HepG2 (cell line): ENCODE data around the gene PHYHIPL. TPM values are rescaled to one million over a fixed set of nuclear protein-coding genes. Genes with fewer than 3 reads are reported as not detected.

Experiments
- AGO1 ChIP-seq: fragments of 200-400 bp; formaldehyde crosslinking; IDR thresholded peaks from 2 replicates; pipeline ENCODE4 v1.6.1; 2017; ENCODE audit warnings: mild to moderate bottlenecking, low read depth, low read length, moderate library complexity; ENCODE audit not compliant: poor library complexity, severe bottlenecking
- ELF3 ChIP-seq: IDR thresholded peaks from 2 replicates; pipeline ENCODE4 v1.6.1; 2016; ENCODE audit warnings: missing genetic modification reagents, missing compliant biosample characterization
- ELF4 ChIP-seq: sonication (generic); formaldehyde crosslinking; IDR thresholded peaks from 2 replicates; pipeline ENCODE4 v1.5.0; 2020; ENCODE audit warnings: missing genetic modification reagents, mild to moderate bottlenecking, moderate library complexity, borderline replicate concordance
- FOXC1 ChIP-seq: sonication (generic); formaldehyde crosslinking; IDR thresholded peaks from 2 replicates; pipeline ENCODE4 v1.8.0; 2022; ENCODE audit warnings: mild to moderate bottlenecking, missing genetic modification reagents, borderline replicate concordance
- FOXP1 ChIP-seq, 2 experiments: fragments of 450-650 bp in 1 of 2; IDR thresholded peaks; 2 replicates each; pipeline ENCODE4 v1.6.1; 2017 to 2018; ENCODE audit warnings: antibody characterized with exemption in 1 of 2
- MAFF ChIP-seq: IDR thresholded peaks from 2 replicates; pipeline ENCODE4 v1.6.1; 2011; ENCODE audit warnings: low read depth, low read length, improper control_type of control experiment
- SP1 ChIP-seq, 2 experiments: fragments of 450-650 bp in 1 of 2; sonication (generic) in 1 of 2; formaldehyde crosslinking in 1 of 2; IDR thresholded peaks; 2 replicates each; pipeline versions ENCODE4 v1.4.0 to v1.6.1; 2016 to 2020; ENCODE audit warnings: missing genetic modification reagents in 1 of 2
- ZBED4 ChIP-seq: sonication (generic); formaldehyde crosslinking; IDR thresholded peaks from 2 replicates; pipeline ENCODE4 v1.4.0; 2020; ENCODE audit warnings: missing genetic modification reagents, borderline replicate concordance
- ZNF264 ChIP-seq: sonication (generic); formaldehyde crosslinking; IDR thresholded peaks from 2 replicates; pipeline ENCODE4 v1.4.0; 2020; ENCODE audit warnings: missing genetic modification reagents
- ZNF281 ChIP-seq: sonication (generic); formaldehyde crosslinking; IDR thresholded peaks from 2 replicates; pipeline ENCODE4 v1.4.0; 2020; ENCODE audit warnings: missing genetic modification reagents, borderline replicate concordance
- ZNF446 ChIP-seq: sonication (generic); formaldehyde crosslinking; IDR thresholded peaks from 2 replicates; pipeline ENCODE4 v1.5.0; 2020; ENCODE audit warnings: mild to moderate bottlenecking, missing genetic modification reagents
- ZNF501 ChIP-seq: sonication (generic); formaldehyde crosslinking; IDR thresholded peaks from 2 replicates; pipeline ENCODE4 v1.5.1; 2020; ENCODE audit warnings: mild to moderate bottlenecking, moderate library complexity, missing genetic modification reagents
- ZNF563 ChIP-seq: sonication (generic); formaldehyde crosslinking; IDR thresholded peaks from 2 replicates; pipeline ENCODE4 v1.8.0; 2022; ENCODE audit warnings: mild to moderate bottlenecking, moderate library complexity, missing genetic modification reagents
- ZNF703 ChIP-seq: sonication (generic); formaldehyde crosslinking; IDR thresholded peaks from 2 replicates; pipeline ENCODE4 v1.5.1; 2020; ENCODE audit warnings: missing genetic modification reagents, mild to moderate bottlenecking, moderate library complexity, borderline replicate concordance
- ZNF784 ChIP-seq: sonication (generic); formaldehyde crosslinking; IDR thresholded peaks from 2 replicates; pipeline ENCODE4 v1.5.1; 2020; ENCODE audit warnings: missing genetic modification reagents, mild to moderate bottlenecking, borderline replicate concordance
- polyA plus RNA-seq, 8 experiments: library from polyadenylated mRNA; depleted of rRNA in 3 of 8; stranded (reverse) in 7 of 8; unstranded in 1 of 8; fragments of >200 nt; fragmentation: Illumina TruSeq in 4 of 8; extraction: Trizol in 4 of 8; gene quantifications; 2 replicates each; pipeline versions ENCODE4 v1.2.1 to v1.2.3, GENCODE V29; 2011 to 2016; ENCODE audit warnings: low read depth in 4 of 8, missing spikeins in 1 of 8, mixed read lengths in 1 of 8; ENCODE audit not compliant: insufficient read depth in 1 of 8
- total RNA-seq, 5 experiments: library from RNA; depleted of rRNA; stranded (reverse); fragments of >200 nt; fragmentation: Illumina TruSeq; extraction: Trizol; gene quantifications; 2 replicates each; pipeline ENCODE4 v1.2.3, GENCODE V29; 2016; ENCODE audit warnings: low read depth in 1 of 5
- TF ChIP-seq, protein P1 (sequence below): sonication (generic); formaldehyde crosslinking; IDR thresholded peaks from 2 replicates; pipeline ENCODE4 v1.4.0; 2020; ENCODE audit warnings: missing genetic modification reagents
- TF ChIP-seq, protein P2 (sequence below): sonication (generic); formaldehyde crosslinking; IDR thresholded peaks from 2 replicates; pipeline ENCODE4 v1.9.0; 2021; ENCODE audit warnings: missing genetic modification reagents, borderline replicate concordance

The PHYHIPL gene
- total and polyA plus RNA-seq, 2 of the 13 experiments (the other 11 are each of a cell fraction or from before 2014, with no cell fraction given) = 40.6 to 78.5 TPM

GRCh38 chr10:59176241-59177030 lies at the start of gene PHYHIPL (continued):
- TF ChIP-seq ZBED4 (CRISPR knock-in tag) = peak; percentile 14; the same call in 1 of the 2 replicates
- no peak for TF ChIP-seq FOXP1 (IDR thresholded peaks at IDR 0.05)
- TF ChIP-seq FOXP1 (CRISPR knock-in tag; IDR thresholded peaks at IDR 0.05) = 0 out of 2 replicates have a peak, but pooled peaks have one; percentile 18
- TF ChIP-seq ZNF563 (CRISPR knock-in tag) = peak; percentile 88
- TF ChIP-seq MAFF = no peak
- no peak for TF ChIP-seq SP1 (IDR thresholded peaks at IDR 0.05)
- TF ChIP-seq SP1 (CRISPR knock-in tag; IDR thresholded peaks at IDR 0.05) = peak; percentile 20; the same call in 1 of the 2 replicates
- TF ChIP-seq FOXC1 = no peak; the same call in 1 of the 2 replicates
- TF ChIP-seq ZNF446 = no peak
- TF ChIP-seq, protein P1, sequence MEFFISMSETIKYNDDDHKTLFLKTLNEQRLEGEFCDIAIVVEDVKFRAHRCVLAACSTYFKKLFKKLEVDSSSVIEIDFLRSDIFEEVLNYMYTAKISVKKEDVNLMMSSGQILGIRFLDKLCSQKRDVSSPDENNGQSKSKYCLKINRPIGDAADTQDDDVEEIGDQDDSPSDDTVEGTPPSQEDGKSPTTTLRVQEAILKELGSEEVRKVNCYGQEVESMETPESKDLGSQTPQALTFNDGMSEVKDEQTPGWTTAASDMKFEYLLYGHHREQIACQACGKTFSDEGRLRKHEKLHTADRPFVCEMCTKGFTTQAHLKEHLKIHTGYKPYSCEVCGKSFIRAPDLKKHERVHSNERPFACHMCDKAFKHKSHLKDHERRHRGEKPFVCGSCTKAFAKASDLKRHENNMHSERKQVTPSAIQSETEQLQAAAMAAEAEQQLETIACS (CRISPR knock-in tag) = peak; percentile 97
- peak; percentile 57; the same call in 1 of the 2 replicates for TF ChIP-seq ELF3
- TF ChIP-seq ZNF784 (CRISPR knock-in tag) = peak; percentile 58; the same call in 1 of the 2 replicates
- peak; percentile 90 for TF ChIP-seq ZNF281 (CRISPR knock-in tag)
- peak; percentile 91 for TF ChIP-seq ZNF264 (CRISPR knock-in tag)
- TF ChIP-seq AGO1 = no peak
- 0 out of 2 replicates have a peak, but pooled peaks have one; percentile 10 for TF ChIP-seq ZNF501 (CRISPR knock-in tag)
- TF ChIP-seq, protein P2, sequence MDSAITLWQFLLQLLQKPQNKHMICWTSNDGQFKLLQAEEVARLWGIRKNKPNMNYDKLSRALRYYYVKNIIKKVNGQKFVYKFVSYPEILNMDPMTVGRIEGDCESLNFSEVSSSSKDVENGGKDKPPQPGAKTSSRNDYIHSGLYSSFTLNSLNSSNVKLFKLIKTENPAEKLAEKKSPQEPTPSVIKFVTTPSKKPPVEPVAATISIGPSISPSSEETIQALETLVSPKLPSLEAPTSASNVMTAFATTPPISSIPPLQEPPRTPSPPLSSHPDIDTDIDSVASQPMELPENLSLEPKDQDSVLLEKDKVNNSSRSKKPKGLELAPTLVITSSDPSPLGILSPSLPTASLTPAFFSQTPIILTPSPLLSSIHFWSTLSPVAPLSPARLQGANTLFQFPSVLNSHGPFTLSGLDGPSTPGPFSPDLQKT (CRISPR knock-in tag) = no peak
- TF ChIP-seq ELF4 (CRISPR knock-in tag) = no peak
- peak; percentile 71; the same call in 1 of the 2 replicates for TF ChIP-seq ZNF703 (CRISPR knock-in tag)
